Measurements from ENCODE around the gene CREM.

DNA sequence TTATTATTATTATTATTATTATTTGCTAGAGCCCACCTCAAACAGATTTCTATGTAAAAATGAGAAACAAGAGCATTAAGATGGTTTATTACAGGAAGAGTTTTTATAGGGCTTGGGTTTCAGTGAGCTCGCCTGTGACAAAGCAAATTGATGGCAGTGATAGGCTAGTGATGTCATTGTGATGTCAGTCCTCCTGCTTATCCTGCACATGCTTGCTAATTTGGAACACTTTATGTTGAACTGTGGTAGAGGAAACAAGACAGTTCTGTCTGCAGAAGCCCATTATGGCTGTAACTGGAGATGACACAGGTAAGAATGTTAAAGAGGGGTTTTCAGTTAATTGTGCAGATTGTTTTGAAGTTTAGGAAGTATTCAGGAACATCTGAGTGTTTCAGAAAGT is 68.3 kb downstream of the CREM start:
- TF ChIP-seq CTCF (IDR thresholded peaks at IDR 0.05; ENCODE audit: insufficient read depth, low read length, poor library complexity, severe bottlenecking) (no peak), EZH2phosphoT487 (conservative IDR thresholded peaks at IDR 0.05; ENCODE audit: low read length) (no peak)
